ENCODE results near the gene ELK4.
A peak's percentile ranks its signal among the peaks of the same experiment; 100 is the strongest.

Gene ELK4

GRCh38 chr1:205593532-205593931 is 38.3 kb downstream of the ELK4 start:
- DNase-seq = no peak

GRCh38 chr1:205592443-205593003 is 39.3 kb downstream of the ELK4 start:
- DNase-seq = no peak

GRCh38 chr1:205591522-205592351 is 40.1 kb downstream of the ELK4 start:
- peak; percentile 89 for DNase-seq

GRCh38 chr1:205590777-205591513 is 40.9 kb downstream of the ELK4 start:
- no peak for DNase-seq

- DNase-seq = no peak
These were observed 41.4 kb downstream of the ELK4 start for GRCh38 chr1:205590457-205590768.

- no peak for DNase-seq
These were observed 42.0 kb downstream of the ELK4 start for GRCh38 chr1:205589618-205590456.

- no peak for DNase-seq
These were observed 42.8 kb downstream of the ELK4 start for GRCh38 chr1:205589046-205589445.

GRCh38 chr1:205588636-205589035 is 43.2 kb downstream of the ELK4 start:
- DNase-seq = no peak

- no peak for DNase-seq
These were observed 44.2 kb downstream of the ELK4 start for GRCh38 chr1:205587581-205587980.

GRCh38 chr1:205585835-205586785 is 45.7 kb downstream of the ELK4 start:
- no peak for DNase-seq

GRCh38 chr1:205585169-205585834 is 46.5 kb downstream of the ELK4 start:
- DNase-seq = no peak

- no peak for DNase-seq
These were observed 47.1 kb downstream of the ELK4 start for GRCh38 chr1:205584732-205585131.

GRCh38 chr1:205583461-205584130 is 48.2 kb downstream of the ELK4 start:
- DNase-seq = no peak

GRCh38 chr1:205582471-205583291 is 49.1 kb downstream of the ELK4 start:
- DNase-seq = peak; percentile 31

- no peak for DNase-seq
These were observed 49.8 kb downstream of the ELK4 start for GRCh38 chr1:205582046-205582445.

- DNase-seq = no peak
These were observed 50.4 kb downstream of the ELK4 start for GRCh38 chr1:205581321-205581980.

- DNase-seq = no peak
These were observed 51.0 kb downstream of the ELK4 start for GRCh38 chr1:205580923-205581180.

- DNase-seq = no peak
These were observed 51.5 kb downstream of the ELK4 start for GRCh38 chr1:205580140-205580922.

- DNase-seq = no peak
These were observed 52.1 kb downstream of the ELK4 start for GRCh38 chr1:205579711-205580110.
